Measurements from ENCODE around the gene ZFYVE27. TPM values are rescaled to one million over a fixed set of nuclear protein-coding genes. Genes with fewer than 3 reads are reported as not detected.
A peak's percentile ranks its signal among the peaks of the same experiment; 100 is the strongest.

ZFYVE27 gene
- total RNA-seq, 6 experiments from 2014 or later: 9.2 to 19.3 (median 12.6) TPM

DNA sequence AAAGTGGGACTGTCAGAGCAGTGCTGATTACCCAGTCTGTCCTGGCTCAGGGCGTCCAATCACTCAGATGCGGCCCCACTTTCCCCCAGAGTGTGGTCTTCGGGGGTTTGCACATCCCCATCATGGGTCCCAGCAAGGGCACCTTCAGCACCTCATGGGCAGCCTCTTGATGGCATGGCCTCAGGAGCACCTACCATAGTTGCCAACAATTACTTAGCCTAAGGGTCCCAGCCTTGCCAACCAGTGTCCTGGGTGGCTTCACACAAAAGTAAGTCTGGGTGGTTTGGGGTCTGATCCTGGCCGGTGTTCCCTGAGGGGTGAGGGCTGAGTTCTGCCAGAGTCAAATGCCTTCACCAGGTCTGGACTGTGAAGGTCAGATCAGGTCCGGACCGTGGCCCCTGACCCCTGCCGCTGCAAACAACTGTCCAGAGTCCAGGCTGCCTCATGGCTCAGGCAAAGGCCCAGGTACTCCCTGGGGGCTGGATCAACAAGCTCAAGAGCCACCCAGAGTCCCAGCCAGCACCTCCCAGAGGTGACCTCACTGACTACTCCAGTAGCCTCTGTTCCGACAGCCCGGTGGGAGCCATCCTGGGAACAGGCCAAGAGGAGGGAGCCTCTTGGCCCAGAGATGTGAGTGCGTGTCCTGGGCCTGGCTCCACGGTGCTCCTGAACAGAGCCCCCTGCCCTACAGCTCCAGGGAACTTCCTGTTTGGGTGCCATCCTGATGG is 29.6 kb upstream of the ZFYVE27 start:
- intact Hi-C loops (cut with DNase I): no loop called here
- 20% methylated on average over 3 of the region's 11 CpGs for WGBS (ENCODE audit: insufficient coverage, low coverage, low lambda C conversion rate, missing lambda C conversion rate)
- Histone ChIP-seq H3K4me1 (peaks cover 0 to 14% (median 4%) of the 10 kb centered on the region in 4 donors), H3K9me3 (no peaks in the 10 kb centered on the region), H3K27me3 (no peaks in the 10 kb centered on the region), H3K27ac (peak overlapping the region in 2 of 3 donors; percentile 41 to 67), H3K36me3 (no peaks in the 10 kb centered on the region), H3K4me3 (no peak overlapping the region)
- peak; percentile 93 to 97 (median 96) for ATAC-seq
- DNase-seq: peak; percentile 79 to 90 (median 89)
- TF ChIP-seq, protein P1, sequence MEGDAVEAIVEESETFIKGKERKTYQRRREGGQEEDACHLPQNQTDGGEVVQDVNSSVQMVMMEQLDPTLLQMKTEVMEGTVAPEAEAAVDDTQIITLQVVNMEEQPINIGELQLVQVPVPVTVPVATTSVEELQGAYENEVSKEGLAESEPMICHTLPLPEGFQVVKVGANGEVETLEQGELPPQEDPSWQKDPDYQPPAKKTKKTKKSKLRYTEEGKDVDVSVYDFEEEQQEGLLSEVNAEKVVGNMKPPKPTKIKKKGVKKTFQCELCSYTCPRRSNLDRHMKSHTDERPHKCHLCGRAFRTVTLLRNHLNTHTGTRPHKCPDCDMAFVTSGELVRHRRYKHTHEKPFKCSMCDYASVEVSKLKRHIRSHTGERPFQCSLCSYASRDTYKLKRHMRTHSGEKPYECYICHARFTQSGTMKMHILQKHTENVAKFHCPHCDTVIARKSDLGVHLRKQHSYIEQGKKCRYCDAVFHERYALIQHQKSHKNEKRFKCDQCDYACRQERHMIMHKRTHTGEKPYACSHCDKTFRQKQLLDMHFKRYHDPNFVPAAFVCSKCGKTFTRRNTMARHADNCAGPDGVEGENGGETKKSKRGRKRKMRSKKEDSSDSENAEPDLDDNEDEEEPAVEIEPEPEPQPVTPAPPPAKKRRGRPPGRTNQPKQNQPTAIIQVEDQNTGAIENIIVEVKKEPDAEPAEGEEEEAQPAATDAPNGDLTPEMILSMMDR (IDR thresholded peaks at IDR 0.05): no peak
- TF ChIP-seq POLR2A (IDR thresholded peaks at IDR 0.05): peak; percentile 30

DNA sequence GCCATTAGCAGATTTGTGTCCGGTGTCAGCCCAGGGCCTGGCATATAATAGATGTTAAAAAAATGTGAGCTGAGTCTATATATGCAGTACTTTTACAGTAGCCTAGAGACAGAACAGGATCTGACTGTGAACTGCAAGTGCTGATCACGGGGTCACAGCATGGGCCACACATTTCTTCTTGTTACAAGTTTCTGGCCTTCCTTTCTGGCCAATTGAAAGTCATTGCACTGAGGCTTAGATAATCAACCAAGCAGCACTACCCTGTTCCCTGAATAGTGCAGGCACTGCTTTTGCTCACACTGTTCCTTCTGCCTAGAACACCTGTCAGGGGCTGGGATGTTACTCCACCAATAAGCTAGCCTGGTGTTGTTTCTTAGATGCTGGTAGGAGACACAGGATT is 28.8 kb upstream of the ZFYVE27 start:
- 38% methylated on average over 1 of the region's 2 CpGs for WGBS (ENCODE audit: insufficient coverage, low coverage, low lambda C conversion rate, missing lambda C conversion rate)
- Histone ChIP-seq H3K9me3 (no peaks in the 10 kb centered on the region), H3K4me1 (peaks cover 0 to 14% (median 4%) of the 10 kb centered on the region in 4 donors), H3K27ac (peak overlapping the region in 2 of 3 donors; percentile 40 to 67), H3K27me3 (no peaks in the 10 kb centered on the region), H3K36me3 (no peaks in the 10 kb centered on the region), H3K4me3 (no peak overlapping the region)
- DNase-seq (peak in 1 of 3 donors; percentile 8), ATAC-seq (no peak)
- intact Hi-C loops (cut with DNase I): no loop called here
- TF ChIP-seq, protein P1 (IDR thresholded peaks at IDR 0.05): no peak
- no peak for TF ChIP-seq POLR2A (IDR thresholded peaks at IDR 0.05)

DNA sequence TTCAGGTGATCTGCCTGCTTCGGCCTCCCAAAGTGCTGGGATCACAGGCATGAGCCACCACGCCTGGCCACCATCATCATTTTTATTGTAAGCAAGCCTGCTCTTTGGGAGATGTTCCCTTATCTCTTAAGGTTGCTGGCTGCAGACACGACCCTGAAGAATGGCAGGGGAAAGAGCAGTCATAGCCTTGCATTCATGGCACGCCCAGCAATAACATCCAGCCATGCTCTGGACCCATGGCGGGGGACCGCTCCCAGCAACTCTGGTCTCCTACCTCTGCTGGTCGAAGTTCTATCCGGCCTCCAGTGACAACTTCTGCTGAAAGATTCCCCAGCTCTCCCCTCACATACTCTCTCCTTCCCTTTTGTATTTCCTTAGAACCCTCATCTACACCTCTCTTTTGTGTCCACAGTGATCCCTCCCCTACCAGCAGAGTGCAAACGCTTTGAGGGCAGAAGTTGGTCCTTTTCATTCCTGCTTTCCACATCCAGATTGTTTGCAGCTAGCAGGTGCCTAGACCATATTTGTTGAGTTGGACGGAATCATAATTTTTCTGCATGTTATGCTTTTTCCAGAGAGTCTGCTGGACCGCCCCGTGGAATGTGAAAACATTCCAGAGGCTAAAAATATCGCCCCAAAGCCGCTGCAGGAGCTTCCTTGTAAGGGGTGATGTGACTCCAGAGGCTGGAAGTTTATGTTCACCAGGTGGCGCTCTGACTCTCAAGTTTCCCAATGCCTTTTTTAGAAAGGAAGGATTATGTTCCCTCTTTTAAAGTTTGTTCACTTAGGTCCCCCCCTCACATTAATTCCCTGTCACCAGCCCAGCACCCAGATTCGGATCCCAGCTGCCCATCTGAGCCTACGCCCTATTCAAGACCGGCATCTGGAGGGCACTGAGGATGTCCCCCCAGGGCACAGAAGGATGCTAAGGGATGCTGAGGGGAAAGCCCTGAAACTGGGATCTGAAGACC is 27.7 kb upstream of the ZFYVE27 start:
- no peak for TF ChIP-seq POLR2A (IDR thresholded peaks at IDR 0.05)
- TF ChIP-seq, protein P1 (IDR thresholded peaks at IDR 0.05): peak; percentile 59 to 69 (median 60)
- intact Hi-C loops (cut with DNase I): no loop called here
- no peaks in the 10 kb centered on the region for H3K27me3 ChIP-seq
- peak; percentile 8 to 37 (median 20) for ATAC-seq
- H3K27ac ChIP-seq: no peak overlapping the region
- WGBS (ENCODE audit: insufficient coverage, low coverage, low lambda C conversion rate, missing lambda C conversion rate): 28% methylated on average over 10 of the region's 18 CpGs
- peaks cover 0 to 15% (median 4%) of the 10 kb centered on the region in 4 donors for H3K4me1 ChIP-seq
- no peak overlapping the region for H3K4me3 ChIP-seq
- no peaks in the 10 kb centered on the region for H3K9me3 ChIP-seq
- DNase-seq: peak; percentile 39 to 58 (median 51)
- no peaks in the 10 kb centered on the region for H3K36me3 ChIP-seq

DNA sequence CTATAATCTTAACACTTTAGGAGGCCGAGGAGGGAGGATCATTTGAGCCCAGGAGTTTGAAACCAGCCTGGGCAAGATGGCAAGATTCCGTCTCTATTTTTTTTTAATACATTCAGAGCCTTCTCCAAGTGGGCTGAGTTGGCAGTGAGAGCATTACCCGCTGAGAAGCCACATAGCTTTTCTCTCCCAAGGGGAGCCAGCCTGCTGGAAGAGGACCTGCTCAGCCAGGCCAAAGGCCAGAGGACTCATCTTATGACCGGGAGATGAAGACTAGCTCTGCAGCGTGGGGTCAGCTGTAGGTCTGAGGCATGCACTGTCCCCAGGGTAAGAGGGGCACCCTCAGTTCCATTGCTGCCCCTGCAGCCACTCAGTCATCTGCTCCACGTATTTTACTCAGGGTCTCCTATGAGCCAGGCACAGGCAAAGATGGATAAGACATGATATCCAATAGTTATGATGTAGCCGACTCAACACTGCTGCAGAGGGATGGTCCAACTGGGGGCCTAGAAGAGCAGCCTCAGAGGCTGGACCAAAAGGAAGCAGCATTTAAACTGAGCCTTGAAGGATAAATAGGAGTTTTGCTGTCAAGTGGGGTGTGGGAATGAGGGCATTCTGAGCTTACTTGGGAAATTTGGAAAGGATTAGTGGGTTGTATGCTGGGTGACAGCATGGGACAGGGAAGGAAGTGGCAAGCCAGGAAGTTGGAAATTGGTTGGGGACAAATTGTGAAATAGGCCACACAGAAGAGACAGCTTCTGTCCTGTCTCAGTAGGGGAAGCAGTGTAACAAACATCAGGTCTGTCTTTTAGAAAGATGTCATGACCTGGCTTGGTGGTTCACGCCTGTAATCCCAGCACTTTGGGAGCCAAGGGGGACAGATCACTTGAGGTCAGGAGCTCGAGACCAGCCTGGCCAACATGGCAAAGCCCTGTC is 25.0 kb upstream of the ZFYVE27 start:
- DNase-seq: no peak

More for the DNA sequence above, 25.0 kb upstream of the ZFYVE27 start:
- Histone ChIP-seq H3K4me1 (peaks cover 0 to 15% (median 3%) of the 10 kb centered on the region in 4 donors), H3K27ac (no peak overlapping the region), H3K4me3 (no peak overlapping the region), H3K27me3 (no peaks in the 10 kb centered on the region), H3K36me3 (no peaks in the 10 kb centered on the region), H3K9me3 (no peaks in the 10 kb centered on the region)
- ATAC-seq: peak in 1 of 4 donors; percentile 6
- intact Hi-C loops (cut with DNase I): no loop called here
- TF ChIP-seq, protein P1 (IDR thresholded peaks at IDR 0.05): no peak
- peak; percentile 50 for TF ChIP-seq POLR2A (IDR thresholded peaks at IDR 0.05)
- 57% methylated on average over 5 of the region's 9 CpGs for WGBS (ENCODE audit: insufficient coverage, low coverage, low lambda C conversion rate, missing lambda C conversion rate)
